Nephron progenitor cell (in vitro differentiated cells): ENCODE data around the gene PLCB2.

Source experiments
- DNase-seq: peaks from one replicate; pipeline ENCODE4 v3.0.0; 2021
- H3K27ac Mint-ChIP-seq: 2 replicates; pipeline ENCODE4 v1.8.0; 2021; ENCODE audit warnings: mild to moderate bottlenecking, moderate library complexity, mixed read lengths
- H3K27me3 Mint-ChIP-seq: 2 replicates; pipeline ENCODE4 v1.8.0; 2021; ENCODE audit warnings: mild to moderate bottlenecking, low read depth, mixed read lengths; ENCODE audit not compliant: poor library complexity
- H3K36me3 Mint-ChIP-seq: 2 replicates; pipeline ENCODE4 v1.8.0; 2021; ENCODE audit warnings: low read depth, mixed read lengths
- H3K4me1 Mint-ChIP-seq: 2 replicates; pipeline ENCODE4 v1.8.0; 2021; ENCODE audit warnings: mixed read lengths
- H3K4me3 Mint-ChIP-seq: 2 replicates; pipeline ENCODE4 v1.8.0; 2021; ENCODE audit warnings: mild to moderate bottlenecking, moderate library complexity, mixed read lengths
- H3K9me3 Mint-ChIP-seq: 2 replicates; pipeline ENCODE4 v1.8.0; 2021; ENCODE audit warnings: mild to moderate bottlenecking, moderate library complexity, mixed read lengths
- CTCF ChIP-seq: fragments of 200-600 bp; sonication (generic); IDR thresholded peaks from 2 replicates; pipeline ENCODE4 v1.5.0; 2021; ENCODE audit warnings: antibody characterized with exemption

PLCB2 gene

GRCh38 chr15:40282147-40282868 is 25.4 kb downstream of the PLCB2 start:
- Mint-ChIP-seq H3K4me3 (peak overlapping the region; percentile 55), H3K36me3 (no peaks in the 10 kb centered on the region), H3K27ac (no peak overlapping the region), H3K9me3 (no peaks in the 10 kb centered on the region), H3K4me1 (peaks cover 42% of the 10 kb centered on the region), H3K27me3 (peaks cover 95% of the 10 kb centered on the region)
- no peak for TF ChIP-seq CTCF
- peak; percentile 72 for DNase-seq

- peaks cover 95% of the 10 kb centered on the region for H3K27me3 Mint-ChIP-seq
- peaks cover 46% of the 10 kb centered on the region for H3K4me1 Mint-ChIP-seq
- DNase-seq: peak; percentile 39
- no peaks in the 10 kb centered on the region for H3K9me3 Mint-ChIP-seq
- H3K4me3 Mint-ChIP-seq: no peak overlapping the region
- TF ChIP-seq CTCF: no peak
- H3K36me3 Mint-ChIP-seq: no peaks in the 10 kb centered on the region
- no peak overlapping the region for H3K27ac Mint-ChIP-seq
Measured at GRCh38 chr15:40281801-40282146, 26.0 kb downstream of the PLCB2 start.

- peaks cover 51% of the 10 kb centered on the region for H3K4me1 Mint-ChIP-seq
- no peaks in the 10 kb centered on the region for H3K9me3 Mint-ChIP-seq
- H3K27me3 Mint-ChIP-seq: peaks cover 95% of the 10 kb centered on the region
- TF ChIP-seq CTCF: no peak
- H3K4me3 Mint-ChIP-seq: peak overlapping the region; percentile 70
- no peaks in the 10 kb centered on the region for H3K36me3 Mint-ChIP-seq
- DNase-seq: no peak
- no peak overlapping the region for H3K27ac Mint-ChIP-seq
Measured at GRCh38 chr15:40281057-40281800, 26.5 kb downstream of the PLCB2 start.

GRCh38 chr15:40280260-40281056 is 27.3 kb downstream of the PLCB2 start:
- Mint-ChIP-seq H3K4me3 (peak overlapping the region; percentile 70), H3K9me3 (no peaks in the 10 kb centered on the region), H3K27me3 (peaks cover 89% of the 10 kb centered on the region), H3K27ac (no peak overlapping the region), H3K4me1 (peaks cover 51% of the 10 kb centered on the region), H3K36me3 (no peaks in the 10 kb centered on the region)
- no peak for DNase-seq
- no peak for TF ChIP-seq CTCF

GRCh38 chr15:40279437-40280141 is 28.1 kb downstream of the PLCB2 start:
- Mint-ChIP-seq H3K27ac (no peak overlapping the region), H3K27me3 (peaks cover 80% of the 10 kb centered on the region), H3K9me3 (no peaks in the 10 kb centered on the region), H3K4me3 (no peak overlapping the region), H3K36me3 (no peaks in the 10 kb centered on the region), H3K4me1 (peaks cover 51% of the 10 kb centered on the region)
- DNase-seq: peak; percentile 94
- TF ChIP-seq CTCF: peak; percentile 100
